Measurements from ENCODE around the gene PCDHB12. TPM values are rescaled to one million over a fixed set of nuclear protein-coding genes. Genes with fewer than 3 reads are reported as not detected.

PCDHB12 gene
- total RNA-seq, 2 experiments from 2014 or later, result not detected

- ChIA-PET POLR2A (no interaction called here), CTCF (no interaction called here)
- Mint-ChIP-seq H3K27ac (no peak overlapping the region), H3K4me3 (no peak overlapping the region), H3K36me3 (ENCODE audit: low read depth) (peaks cover 9% of the 10 kb centered on the region), H3K9me3 (peaks cover 63% of the 10 kb centered on the region), H3K27me3 (no peaks in the 10 kb centered on the region), H3K4me1 (no peaks in the 10 kb centered on the region)
- no peak for DNase-seq
Observed at GRCh38 chr5:141260458-141261237, 52.1 kb downstream of the PCDHB12 start.

- no peak overlapping the region for H3K27ac Mint-ChIP-seq
- H3K4me3 Mint-ChIP-seq, result no peak overlapping the region
- peaks cover 65% of the 10 kb centered on the region for H3K9me3 Mint-ChIP-seq
- peaks cover 9% of the 10 kb centered on the region for H3K36me3 Mint-ChIP-seq (ENCODE audit: low read depth)
- POLR2A ChIA-PET, result no interaction called here
- no peaks in the 10 kb centered on the region for H3K27me3 Mint-ChIP-seq
- DNase-seq, result no peak
- CTCF ChIA-PET, result no interaction called here
- H3K4me1 Mint-ChIP-seq, result no peaks in the 10 kb centered on the region
Observed at GRCh38 chr5:141261238-141261546, 52.7 kb downstream of the PCDHB12 start.

Other genes starting within 250 kb of the PCDHB12 start
- not detected for gene PCDHAC2, start 242.2 kb upstream of the PCDHB12 start, total RNA-seq
- not detected for gene PCDHB1, start 157.3 kb upstream of the PCDHB12 start, total RNA-seq
- not detected for gene PCDHB2, start 114.1 kb upstream of the PCDHB12 start, total RNA-seq
- gene PCDHB3, start 108.2 kb upstream of the PCDHB12 start, total RNA-seq, result not detected
- not detected for gene PCDHB4, start 86.9 kb upstream of the PCDHB12 start, total RNA-seq
- gene PCDHB5, start 73.5 kb upstream of the PCDHB12 start, total RNA-seq, result not detected
- not detected for gene PCDHB6, start 58.7 kb upstream of the PCDHB12 start, total RNA-seq
- gene PCDHB7, start 36.1 kb upstream of the PCDHB12 start, total RNA-seq, result not detected
- gene PCDHB8, start 30.9 kb upstream of the PCDHB12 start, total RNA-seq, result not detected
- not detected for gene PCDHB16, start 26.3 kb upstream of the PCDHB12 start, total RNA-seq
- gene PCDHB9, start 21.6 kb upstream of the PCDHB12 start, total RNA-seq, result not detected
- not detected for gene PCDHB10, start 16.4 kb upstream of the PCDHB12 start, total RNA-seq
- not detected for gene PCDHB11, start 9.1 kb upstream of the PCDHB12 start, total RNA-seq
- gene PCDHB13, start 5.2 kb downstream of the PCDHB12 start, total RNA-seq, result not detected
- not detected for gene PCDHB14, start 14.6 kb downstream of the PCDHB12 start, total RNA-seq
- not detected for gene PCDHB15, start 36.7 kb downstream of the PCDHB12 start, total RNA-seq
- under 1 TPM; 0.42 to 0.52 TPM for gene SLC25A2, start 95.3 kb downstream of the PCDHB12 start, total RNA-seq
- gene TAF7, start 112.1 kb downstream of the PCDHB12 start, total RNA-seq, result 10 to 100 TPM; 62.1 to 63.3 TPM
- gene PCDHGA1, start 121.8 kb downstream of the PCDHB12 start, total RNA-seq, result under 1 TPM; 0.04 to 0.05 TPM
- not detected for gene PCDHGA2, start 130.0 kb downstream of the PCDHB12 start, total RNA-seq
- not detected for gene PCDHGA3, start 135.1 kb downstream of the PCDHB12 start, total RNA-seq
- gene PCDHGB1, start 141.4 kb downstream of the PCDHB12 start, total RNA-seq, result not detected
- not detected for gene PCDHGA4, start 146.3 kb downstream of the PCDHB12 start, total RNA-seq
- under 1 TPM; 0.08 to 0.10 TPM for gene PCDHGB2, start 151.3 kb downstream of the PCDHB12 start, total RNA-seq
- gene PCDHGA5, start 155.4 kb downstream of the PCDHB12 start, total RNA-seq, result under 1 TPM in 1 of 2 experiments, not detected in 1; 0.05 TPM
- under 1 TPM in 1 of 2 experiments, not detected in 1; 0.12 TPM for gene PCDHGB3, start 161.5 kb downstream of the PCDHB12 start, total RNA-seq
- not detected for gene PCDHGA6, start 165.2 kb downstream of the PCDHB12 start, total RNA-seq
- gene PCDHGA7, start 174.0 kb downstream of the PCDHB12 start, total RNA-seq, result not detected
- not detected for gene PCDHGB4, start 179.0 kb downstream of the PCDHB12 start, total RNA-seq
- gene PCDHGA8, start 183.9 kb downstream of the PCDHB12 start, total RNA-seq, result not detected
- gene PCDHGB5, start 189.2 kb downstream of the PCDHB12 start, total RNA-seq, result not detected
- gene PCDHGA9, start 194.1 kb downstream of the PCDHB12 start, total RNA-seq, result not detected
- under 1 TPM in 1 of 2 experiments, not detected in 1; 0.04 TPM for gene PCDHGB6, start 199.3 kb downstream of the PCDHB12 start, total RNA-seq
- not detected for gene PCDHGA10, start 204.3 kb downstream of the PCDHB12 start, total RNA-seq
- gene PCDHGB7, start 209.0 kb downstream of the PCDHB12 start, total RNA-seq, result under 1 TPM in 1 of 2 experiments, not detected in 1; 0.07 TPM
- not detected for gene PCDHGA11, start 212.3 kb downstream of the PCDHB12 start, total RNA-seq
- not detected for gene PCDHGA12, start 221.8 kb downstream of the PCDHB12 start, total RNA-seq